ENCODE measurements around the gene IL1RAP.

DNA sequence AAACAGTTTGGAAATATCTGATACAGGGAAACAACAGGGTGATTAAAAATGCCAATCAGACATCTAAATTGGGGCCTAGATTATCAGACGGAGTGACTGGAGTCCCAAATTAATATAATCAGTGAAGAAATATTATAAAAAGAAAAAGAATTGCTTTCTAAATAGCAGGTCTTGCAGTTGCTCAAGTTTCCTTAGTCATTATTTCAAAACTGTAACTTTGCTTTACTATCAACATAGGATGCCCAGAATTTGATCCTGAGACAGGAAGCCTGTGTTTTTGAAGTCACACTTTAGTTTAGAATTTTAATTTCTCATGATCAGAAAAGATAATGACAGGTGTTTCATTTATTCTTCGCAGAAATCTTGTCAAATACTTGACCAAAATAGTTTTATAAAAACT, 105.9 kb downstream of the IL1RAP start:
- TF ChIP-seq, protein P1, sequence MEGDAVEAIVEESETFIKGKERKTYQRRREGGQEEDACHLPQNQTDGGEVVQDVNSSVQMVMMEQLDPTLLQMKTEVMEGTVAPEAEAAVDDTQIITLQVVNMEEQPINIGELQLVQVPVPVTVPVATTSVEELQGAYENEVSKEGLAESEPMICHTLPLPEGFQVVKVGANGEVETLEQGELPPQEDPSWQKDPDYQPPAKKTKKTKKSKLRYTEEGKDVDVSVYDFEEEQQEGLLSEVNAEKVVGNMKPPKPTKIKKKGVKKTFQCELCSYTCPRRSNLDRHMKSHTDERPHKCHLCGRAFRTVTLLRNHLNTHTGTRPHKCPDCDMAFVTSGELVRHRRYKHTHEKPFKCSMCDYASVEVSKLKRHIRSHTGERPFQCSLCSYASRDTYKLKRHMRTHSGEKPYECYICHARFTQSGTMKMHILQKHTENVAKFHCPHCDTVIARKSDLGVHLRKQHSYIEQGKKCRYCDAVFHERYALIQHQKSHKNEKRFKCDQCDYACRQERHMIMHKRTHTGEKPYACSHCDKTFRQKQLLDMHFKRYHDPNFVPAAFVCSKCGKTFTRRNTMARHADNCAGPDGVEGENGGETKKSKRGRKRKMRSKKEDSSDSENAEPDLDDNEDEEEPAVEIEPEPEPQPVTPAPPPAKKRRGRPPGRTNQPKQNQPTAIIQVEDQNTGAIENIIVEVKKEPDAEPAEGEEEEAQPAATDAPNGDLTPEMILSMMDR (IDR thresholded peaks at IDR 0.05): no peak
- TF ChIP-seq ZFX (IDR thresholded peaks at IDR 0.05; ENCODE audit: borderline replicate concordance): no peak
